ENCODE results near the gene MICU2.
"Not testable (repeated sequence)": the region's sequence is repeated elsewhere in the genome, so short reads cannot be mapped to it uniquely, and the experiment has no call there.

Gene MICU2

DNA sequence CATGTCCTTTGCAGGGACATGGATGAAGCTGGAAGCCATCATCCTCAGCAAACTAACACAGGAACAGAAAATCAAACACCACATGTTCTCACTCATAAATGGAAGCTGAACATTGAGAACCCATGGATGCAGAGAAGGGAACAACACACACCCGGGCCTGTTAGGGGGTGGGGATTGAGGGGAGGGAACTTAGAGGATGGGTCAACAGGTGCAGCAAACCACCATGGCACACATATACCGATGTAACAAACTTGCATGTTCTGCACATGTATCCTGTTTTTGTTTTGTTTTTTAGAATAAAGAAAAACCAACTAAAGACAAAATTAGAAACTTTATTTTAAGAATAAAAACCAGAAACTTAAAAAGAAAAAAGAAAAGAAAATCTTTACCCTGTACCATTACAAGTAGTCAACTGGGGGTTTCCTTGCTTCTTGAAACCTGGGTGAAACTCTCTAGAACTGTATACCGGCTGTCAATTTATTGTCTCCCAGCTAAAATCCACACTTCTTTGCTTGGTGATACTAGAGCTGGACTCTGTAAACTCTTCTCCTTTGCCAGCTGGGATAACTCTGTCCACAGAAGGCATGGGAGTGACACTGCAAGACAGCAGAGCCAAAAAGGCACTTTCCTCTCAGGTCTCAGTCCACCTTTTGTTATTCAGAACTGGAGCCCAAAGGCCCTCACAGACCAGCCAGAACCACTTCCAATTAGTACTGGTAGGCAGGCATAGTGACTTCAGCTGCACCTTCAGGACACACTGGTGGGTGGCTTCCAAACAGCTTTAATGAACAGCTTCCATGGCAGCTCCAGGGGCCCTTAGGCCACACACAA lies 9.0 kb downstream of the MICU2 start:
- no peak for DNase-seq (ENCODE audit: low read depth in 2 of 2)

DNA sequence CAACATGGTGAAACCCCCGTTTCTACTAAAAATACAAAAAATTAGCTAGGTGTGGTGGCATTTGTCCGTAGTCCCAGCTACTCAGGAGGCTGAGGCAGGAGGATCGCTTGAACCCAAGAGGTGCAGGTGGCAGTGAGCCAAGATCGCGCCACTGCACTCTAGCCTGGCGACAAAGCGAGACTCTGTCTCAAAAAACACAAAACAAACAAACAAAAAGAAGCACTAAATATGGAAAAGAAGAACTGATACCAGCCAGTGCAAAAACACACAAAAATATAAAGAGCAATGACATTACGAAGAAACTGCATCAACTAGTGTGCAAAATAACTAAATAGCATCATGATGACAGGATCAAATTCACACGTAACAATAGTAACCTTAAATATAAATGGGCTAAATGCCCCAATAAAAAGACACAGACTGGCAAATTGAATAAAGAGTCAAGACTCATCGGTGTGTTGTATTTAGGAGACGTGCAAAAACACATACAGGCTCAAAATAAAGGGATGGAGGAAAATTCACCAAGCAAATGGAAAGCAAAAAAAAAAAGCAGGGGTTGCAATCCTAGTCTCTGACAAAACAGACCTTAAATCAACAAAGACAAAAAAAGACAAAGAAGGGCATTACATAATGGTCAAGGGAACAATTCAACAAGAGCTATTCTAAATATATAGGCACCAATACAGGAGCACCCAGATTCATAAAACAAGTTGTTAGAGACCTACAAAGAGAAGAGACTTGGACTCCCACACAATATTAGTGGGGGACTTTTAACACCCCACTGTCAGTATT lies 13.1 kb downstream of the MICU2 start:
- DNase-seq (ENCODE audit: low read depth in 2 of 2): not testable (repeated sequence)

DNA sequence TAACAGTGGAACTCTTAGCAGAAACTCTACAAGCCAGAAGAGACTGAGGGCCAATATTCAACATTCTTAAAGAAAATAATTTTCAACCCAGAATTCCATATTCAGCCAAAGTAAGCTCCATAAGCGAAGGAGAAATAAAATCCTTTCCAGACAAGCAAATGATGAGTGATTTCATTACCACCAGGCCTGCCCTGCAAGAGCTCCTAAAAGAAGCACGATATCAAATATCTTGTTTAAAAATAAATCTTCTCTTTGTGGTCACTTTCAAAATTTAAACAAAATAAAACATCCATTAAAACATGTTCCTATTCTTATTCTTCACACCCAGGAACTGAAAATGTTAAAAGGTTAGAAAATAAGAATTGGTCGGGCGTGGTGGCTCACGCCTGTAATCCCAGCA lies 13.7 kb downstream of the MICU2 start:
- DNase-seq (ENCODE audit: low read depth in 2 of 2): no peak

DNA sequence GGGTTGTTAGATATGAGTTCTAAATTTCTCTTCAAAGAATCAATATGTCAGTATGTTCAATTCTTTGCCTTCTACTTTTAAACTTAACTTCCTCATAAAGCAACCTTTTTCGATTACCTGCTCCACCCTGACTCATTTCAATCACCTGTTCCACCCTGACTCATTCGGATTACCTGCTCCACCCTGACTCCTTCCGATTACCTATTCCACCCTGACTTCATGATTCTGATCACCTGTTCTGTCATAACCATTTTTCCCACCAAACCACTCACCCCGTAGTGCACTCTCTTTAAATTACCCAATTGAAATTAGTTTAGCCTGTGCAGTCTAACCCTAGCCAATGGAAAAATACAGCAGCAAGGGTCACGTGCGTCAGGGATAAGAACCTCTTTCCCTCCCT lies 14.5 kb downstream of the MICU2 start:
- DNase-seq (ENCODE audit: low read depth in 2 of 2): not testable (repeated sequence)

DNA sequence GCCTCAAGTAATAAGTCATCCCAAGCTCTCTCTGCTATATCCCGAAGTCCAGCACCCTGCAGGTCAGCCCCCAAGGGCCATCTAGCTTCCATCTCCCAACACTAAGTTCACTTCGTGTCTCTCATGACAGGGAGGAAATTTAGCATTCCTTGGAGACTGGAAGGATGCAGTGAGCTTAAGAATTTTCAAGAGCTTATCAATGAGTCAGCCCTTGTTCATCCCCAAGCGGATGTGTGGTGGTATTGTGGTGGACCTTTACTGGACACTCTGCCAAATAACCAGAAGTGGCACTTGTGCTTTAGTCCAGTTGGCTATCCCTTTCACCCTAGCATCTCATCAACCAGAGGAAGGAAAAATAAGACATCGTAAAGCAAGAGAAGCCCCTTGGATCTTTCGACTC lies 15.6 kb downstream of the MICU2 start:
- not testable (repeated sequence) for DNase-seq (ENCODE audit: low read depth in 2 of 2)

DNA sequence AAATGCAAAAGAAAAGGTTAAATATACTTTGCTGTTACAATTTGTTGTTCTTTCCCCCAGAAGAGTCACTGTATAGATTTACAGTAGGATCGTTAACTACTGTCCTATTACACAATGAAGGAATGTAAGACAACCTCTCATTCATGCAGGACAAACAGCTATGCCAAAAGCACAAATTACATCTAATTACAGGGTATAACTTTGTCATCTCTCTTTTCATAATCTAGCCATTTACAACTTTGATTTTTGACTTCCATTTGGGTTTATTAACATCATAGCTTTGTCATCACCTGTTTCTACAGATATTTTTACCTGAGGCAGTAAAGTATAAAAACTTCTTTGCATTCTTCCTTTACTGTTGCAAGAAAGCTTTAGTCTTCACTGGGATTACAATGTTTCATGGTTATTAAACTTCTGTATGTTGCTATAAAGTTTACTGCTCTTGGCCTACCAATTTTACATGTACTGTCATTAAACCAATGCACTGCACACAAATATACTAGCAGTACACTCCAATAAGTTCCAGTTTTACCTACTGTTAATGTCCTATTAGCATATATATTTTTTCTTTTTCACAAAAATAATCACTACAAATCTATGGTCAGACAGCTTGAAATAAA lies 18.9 kb downstream of the MICU2 start:
- no peak for DNase-seq (ENCODE audit: low read depth in 2 of 2)

DNA sequence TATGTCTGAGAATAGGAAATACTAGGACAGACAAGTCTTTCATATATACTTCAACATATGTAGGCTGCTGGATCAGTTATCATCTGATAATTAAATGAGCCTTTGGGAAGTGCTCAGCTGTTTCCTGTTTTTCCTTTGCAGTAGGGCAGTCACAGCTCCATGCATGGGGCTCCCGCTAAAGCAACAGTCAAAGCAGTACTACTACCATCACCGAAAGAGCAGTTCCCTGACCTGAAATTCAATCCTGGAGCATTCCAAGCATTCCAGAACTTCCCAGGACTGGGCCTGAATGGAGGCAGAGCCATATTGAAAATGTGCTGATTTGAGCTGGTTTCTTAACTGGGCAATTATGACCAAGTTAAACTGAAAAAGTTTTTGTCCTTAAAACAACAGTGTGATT lies 20.5 kb downstream of the MICU2 start:
- DNase-seq (ENCODE audit: low read depth in 2 of 2): no peak

DNA sequence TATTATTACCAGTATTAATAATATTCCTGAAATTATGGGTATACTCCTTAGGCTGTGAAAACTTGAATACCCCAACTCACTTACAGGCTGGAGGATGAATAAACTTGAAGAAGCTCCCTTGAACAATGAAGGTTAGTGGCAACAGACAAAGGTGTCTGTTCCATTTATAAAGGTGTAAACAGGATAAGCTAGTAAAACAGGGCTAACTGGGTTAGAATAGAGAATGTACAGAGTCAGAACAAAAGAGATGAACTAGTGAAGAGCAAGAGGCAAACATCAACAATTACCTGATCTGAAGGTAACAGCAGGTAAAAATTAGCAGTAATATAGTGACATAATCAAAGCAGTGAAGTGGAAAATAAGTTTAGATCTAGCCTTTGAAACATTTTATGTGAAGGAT lies 23.2 kb downstream of the MICU2 start:
- DNase-seq (ENCODE audit: low read depth in 2 of 2): no peak

DNA sequence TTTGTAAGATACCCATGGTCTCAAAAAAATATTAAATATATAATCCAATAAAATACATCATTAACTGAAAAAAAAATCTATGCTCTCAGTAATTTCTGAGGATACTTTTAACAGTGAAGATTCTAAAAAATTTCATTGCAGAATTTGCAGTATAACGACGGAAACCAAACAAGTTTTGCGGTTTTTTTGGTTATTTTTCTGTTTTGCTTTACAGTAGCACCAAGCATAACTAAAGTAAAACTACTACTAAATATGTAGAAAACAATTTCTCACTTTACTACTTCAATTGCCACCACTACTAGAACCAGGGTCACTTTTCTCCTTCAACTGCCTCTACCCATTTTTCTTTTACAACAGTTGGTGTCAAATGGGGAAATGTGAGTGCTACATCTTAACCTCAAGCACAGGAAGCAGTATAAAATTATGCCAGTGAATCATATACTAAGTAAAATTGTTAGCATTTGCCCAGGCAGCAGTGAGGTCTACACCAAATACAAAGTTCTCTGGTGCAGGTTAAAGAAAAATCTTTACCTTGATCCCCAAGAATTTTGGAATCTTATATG lies 24.1 kb downstream of the MICU2 start:
- DNase-seq (ENCODE audit: low read depth in 2 of 2): no peak

DNA sequence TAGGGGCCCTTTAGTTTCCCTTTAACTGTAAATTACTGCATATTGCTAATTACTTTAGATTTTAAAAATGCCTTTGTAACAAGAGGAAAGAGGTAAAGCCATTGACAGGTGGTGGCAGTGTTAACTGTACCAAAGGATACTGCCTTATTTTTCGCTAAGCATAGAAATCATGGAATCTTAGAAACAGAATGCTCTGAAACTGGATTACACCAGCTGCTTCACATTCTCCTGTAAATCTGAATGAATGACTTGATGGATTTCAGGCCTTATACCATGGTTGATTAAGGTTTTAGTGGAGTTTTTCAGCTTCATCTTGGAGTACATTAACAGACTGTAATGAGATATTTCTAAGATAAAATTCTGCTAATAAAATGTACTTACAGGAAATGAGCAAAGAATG lies 25.2 kb downstream of the MICU2 start:
- no peak for DNase-seq (ENCODE audit: low read depth in 2 of 2)

DNA sequence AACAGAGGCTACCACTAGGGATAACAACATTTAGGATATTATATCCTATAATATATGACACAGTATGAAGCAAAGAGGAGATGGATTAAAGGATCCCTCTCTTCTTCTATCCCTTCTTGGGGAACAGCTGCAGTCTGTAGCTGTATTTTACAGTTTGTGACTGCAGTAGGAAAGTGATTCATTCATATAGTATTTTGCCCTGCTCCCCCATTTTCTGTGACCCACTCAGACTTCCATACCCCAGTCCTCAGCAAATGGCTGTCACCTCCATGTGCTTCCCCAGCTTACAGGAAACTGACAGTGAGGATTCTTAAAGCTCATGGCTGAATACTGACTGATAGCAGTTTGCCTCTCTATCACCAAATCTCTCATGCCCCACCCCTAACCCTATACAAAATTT lies 27.5 kb downstream of the MICU2 start:
- no peak for DNase-seq (ENCODE audit: low read depth in 2 of 2)

DNA sequence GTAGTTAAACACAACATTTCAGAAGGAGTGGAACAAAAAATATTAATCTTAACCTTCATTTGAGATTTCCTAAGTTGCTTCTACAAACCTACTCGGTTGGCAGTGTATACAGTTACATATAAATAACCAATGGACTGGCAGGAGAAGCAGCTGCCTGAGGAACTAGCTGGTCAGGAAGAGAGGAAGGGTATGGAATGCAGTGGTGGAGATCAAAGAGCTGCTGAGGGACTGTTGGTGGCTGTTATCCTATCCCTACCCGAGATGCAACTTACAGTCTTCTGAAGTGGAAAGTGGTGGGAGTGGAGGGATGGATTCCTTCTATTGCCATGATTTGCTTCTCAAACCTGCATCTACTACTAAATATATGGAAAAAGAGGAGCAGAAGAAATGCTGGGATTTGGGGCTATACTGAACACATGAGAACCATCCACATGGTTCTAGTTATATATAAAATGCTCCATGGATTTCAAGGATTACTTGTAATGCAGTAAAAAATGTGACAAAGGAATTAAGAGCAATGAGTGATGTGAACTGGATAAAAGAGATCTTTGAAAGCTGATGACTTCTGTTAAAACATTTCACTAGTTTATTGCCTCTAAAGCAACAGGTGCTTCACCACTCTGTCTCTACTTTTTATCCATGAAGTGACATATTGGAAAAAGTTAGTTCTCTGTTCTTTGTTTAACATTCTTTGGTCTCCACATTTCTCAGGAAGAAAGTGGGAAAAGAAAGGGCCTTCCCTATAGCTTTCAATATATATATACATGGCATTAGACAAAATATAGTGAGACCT lies 29.9 kb downstream of the MICU2 start:
- DNase-seq (ENCODE audit: low read depth in 2 of 2): no peak

DNA sequence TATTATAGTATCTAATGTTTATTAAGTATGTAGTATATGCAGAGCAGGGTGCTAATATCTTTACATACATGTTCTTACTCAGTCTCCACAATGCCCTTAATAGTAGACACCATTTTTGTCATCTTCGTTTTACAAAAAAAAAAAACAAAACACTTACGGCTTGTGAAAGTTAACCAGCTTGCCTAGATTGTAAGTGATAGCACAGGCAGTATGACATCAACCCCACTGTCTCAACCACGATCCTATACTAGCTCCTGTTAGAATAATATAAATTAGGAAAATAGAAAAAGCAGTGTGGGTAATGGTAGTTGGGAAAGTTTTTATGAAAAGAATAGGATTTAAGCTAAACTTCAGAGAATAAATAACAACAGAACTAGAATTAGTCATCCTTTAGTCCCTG lies 34.3 kb downstream of the MICU2 start:
- no peak for DNase-seq (ENCODE audit: low read depth in 2 of 2)

DNA sequence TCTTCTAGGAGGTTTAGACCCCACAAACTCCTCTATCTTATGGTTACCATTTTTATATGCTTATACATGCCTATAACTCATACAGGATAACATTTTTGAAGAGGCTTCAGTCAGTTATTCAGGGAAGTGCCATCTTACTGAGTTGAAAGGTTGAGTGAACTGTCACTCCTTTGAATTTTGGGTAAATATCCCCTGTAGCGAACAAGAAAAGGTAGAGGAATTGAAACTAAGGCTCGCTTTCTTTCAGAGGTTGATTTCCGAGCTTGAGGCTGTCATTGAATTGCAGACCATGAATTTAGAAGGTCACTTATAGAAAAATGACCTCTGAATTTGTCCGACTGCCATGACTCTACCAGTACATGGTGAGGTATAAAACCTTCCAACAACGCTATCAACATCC lies 35.1 kb downstream of the MICU2 start:
- DNase-seq (ENCODE audit: low read depth in 2 of 2): no peak

DNA sequence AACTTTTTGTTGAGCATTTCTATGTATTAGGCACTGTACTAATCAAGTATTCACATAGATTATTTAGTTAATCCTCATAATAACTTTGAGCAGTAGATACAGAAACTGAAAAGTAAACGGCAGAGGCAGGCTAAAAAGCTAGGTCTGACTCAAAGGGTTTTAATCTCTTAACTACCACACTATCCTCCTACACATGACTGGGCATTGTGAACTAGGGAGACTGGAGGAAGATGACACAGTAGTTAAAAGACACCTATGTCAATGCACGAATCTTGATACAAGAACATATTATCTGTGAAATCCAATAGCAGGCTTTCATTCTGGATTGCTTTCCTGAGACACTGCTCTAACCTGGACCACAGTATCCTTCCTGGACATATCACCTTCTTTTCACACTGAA lies 36.3 kb downstream of the MICU2 start:
- DNase-seq (ENCODE audit: low read depth in 2 of 2): no peak

DNA sequence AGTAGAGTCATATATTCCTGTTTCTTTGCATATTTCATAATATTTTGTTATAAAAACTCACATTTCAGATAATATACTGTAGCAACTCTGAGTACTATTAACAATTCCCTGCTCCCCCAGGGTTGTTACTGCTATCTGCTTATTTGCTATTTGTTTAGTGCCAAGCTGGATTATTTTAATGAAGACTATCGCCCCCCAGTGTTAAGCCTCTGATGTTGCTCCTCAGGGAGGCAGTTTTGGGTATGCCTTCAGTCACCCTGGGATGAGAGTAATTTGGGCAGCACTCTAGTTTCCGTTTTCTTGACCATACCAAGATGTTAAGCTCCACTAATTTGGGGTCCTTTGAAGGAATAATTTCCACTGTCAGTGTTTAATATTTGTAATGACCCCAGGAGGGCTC lies 46.0 kb downstream of the MICU2 start:
- DNase-seq (ENCODE audit: low read depth in 2 of 2): no peak

DNA sequence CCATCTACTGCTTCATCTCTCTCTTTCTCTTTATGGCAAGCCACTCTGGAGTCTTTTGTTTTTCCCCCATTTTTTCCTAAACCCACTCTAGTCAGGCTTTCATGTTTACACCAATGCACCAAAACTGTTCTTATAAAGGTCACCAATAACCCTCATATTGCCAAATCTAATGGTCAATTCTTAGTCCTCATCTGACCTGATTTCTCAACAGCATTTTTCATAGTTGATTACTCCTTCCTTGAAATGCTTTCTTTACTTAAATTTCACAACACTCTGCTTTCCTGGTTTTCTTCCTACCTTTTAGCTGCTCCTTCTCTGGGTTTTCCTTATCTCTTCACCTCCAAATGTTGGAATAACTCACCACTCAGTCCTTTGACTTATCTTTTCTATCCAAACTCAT lies 47.9 kb downstream of the MICU2 start:
- DNase-seq (ENCODE audit: low read depth in 2 of 2): no peak

DNA sequence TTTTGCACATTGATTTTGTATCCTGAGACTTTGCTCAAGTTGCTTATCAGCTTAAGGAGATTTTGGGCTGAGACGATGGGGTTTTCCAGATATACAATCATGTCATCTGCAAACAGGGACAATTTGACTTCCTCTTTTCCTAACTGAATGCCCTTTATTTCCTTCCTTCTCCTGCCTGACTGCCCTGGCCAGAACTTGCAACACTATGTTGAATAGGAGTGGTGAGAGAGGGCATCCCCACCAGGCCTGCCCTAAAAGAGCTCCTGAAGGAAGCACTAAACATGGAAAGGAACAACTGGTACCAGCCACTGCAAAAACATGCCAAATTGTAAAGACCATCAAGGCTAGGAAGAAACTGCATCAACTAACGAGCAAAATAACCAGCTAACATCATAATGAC lies 50.7 kb downstream of the MICU2 start:
- DNase-seq (ENCODE audit: low read depth in 2 of 2): not testable (repeated sequence)

DNA sequence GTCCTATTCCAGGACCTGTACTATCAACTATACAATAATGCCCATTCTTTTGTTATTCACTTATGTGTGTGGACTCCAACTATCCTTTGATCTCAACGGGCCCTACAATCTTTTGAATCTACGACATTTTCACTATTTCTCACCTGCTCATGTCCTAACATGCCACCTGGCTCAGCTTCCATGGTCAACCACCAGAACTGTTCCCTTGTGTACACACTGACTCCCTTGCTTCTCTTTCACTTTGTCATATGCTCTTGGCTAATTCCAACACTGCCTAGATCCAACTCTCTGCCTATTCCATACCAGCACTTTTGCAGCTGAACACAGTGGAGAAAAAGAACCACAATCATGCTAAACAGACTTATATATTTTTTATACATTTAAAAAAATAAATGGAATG lies 53.1 kb downstream of the MICU2 start:
- no peak for DNase-seq (ENCODE audit: low read depth in 2 of 2)

DNA sequence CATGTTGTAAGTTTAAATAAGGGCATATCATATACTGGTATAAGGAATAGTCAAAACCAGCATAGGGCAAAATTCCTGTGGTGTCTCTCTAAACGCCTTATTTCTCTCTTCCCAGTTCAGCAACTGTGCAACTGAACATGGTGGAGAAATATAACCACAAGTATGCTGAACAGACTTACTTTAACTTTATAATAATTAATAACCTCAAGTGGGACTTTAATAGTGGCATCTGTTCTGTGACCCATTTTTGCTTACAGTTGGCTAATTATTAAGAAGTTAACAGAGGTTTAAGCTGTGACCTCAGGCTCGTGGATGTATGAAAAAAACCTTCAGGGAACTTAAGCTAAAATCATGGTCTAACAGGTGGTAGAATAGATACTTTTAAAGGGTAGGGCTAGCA lies 54.3 kb downstream of the MICU2 start:
- DNase-seq (ENCODE audit: low read depth in 2 of 2): no peak

DNA sequence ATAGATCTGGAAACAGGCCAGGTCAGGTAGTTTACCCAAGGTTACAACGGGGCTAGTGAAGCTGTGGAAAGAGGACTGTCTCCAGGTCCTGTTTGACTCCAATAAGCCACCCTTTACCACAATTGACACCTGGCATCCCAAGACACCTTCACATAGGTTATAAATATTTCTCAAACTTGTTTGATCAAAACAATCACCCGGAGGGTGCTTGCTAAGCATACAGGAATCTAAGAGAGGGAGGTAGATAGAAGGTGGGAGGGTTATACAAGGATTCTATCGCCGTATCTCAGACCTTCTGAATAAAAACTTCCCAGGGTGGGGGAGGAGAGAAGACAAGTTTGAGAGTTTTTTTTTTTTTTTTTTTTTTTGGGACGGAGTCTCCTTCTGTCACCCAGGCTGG lies 55.4 kb downstream of the MICU2 start:
- DNase-seq (ENCODE audit: low read depth in 2 of 2): no peak

DNA sequence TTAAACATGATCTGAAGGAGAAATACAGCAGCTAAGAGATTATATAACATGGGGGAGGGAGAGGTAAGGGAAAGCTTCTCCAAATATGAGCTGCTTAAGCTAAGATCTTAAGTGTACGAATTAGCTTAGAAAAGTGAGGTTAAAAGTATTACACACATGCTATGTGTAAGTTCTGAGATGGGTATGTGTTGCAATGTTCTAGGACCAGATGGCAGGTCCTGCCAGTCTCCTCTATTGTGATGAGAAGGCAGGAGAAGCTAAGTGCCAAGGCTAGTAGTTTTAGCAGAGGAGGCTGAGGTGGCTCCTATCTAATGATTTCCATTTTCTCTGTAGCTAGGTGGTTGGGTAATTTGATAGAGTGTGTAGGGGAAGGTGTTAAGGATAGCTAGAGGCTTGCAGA lies 57.6 kb downstream of the MICU2 start:
- no peak for DNase-seq (ENCODE audit: low read depth in 2 of 2)

All from stimulated activated CD4-positive, alpha-beta T cell treated with anti-CD3 and anti-CD28 coated beads, Interleukin-4, amount 100 ng/mL, for 48 hours (primary cell).